Measurements from ENCODE around the gene NKX1-1. TPM values are rescaled to one million over a fixed set of nuclear protein-coding genes. Genes with fewer than 3 reads are reported as not detected.

NKX1-1 gene
- total and polyA plus RNA-seq, 4 donors = 0.35 to 0.70 TPM; not detected in 2

DNA sequence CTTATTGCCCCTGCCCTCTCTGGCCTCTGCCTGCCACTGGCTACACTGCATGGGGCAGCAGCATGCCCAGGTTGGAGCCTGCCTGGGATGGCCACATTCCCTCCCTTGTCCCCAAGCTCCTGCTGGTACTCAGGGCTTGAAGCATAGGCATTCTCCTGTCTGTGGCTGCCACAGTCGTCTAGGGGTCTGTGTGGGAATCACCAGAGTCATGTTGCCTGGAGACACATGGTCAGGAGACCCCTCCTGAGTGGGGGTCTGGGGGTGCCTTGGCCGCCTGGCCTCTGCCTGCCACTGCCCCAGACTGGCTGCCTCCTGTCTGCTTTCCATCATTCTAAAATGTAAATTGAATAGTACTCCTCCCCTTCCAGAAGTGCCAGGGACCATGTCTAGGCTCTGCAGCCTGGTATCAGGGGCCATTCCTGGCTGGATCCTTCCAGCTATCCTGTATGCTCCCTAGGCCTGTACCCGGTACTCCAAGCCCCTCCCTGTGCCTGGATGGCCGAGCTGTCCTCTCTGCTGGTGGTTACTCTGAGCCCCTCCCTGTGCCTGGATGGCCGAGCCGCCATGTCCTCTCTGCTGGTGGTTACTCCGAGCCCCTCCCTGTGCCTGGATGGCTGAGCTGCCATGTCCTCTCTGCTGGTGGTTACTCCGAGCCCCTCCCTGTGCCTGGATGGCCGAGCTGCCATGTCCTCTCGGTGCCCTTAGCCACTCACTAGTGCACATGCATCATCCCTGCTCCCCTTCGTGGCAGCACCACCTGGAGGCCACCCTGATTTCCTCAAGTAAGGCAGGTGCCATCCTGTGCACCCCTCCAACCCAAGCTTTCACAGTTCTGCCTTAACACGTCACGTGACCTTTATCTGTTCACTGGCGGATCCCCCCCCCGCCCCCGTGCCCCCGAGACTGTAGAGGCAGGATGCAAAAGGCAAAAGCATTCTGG lies 5.5 kb upstream of the NKX1-1 start:
- DNase-seq (ENCODE audit: low read depth in 4 of 6, low spot score in 6 of 6) = no peak
- Histone ChIP-seq H3K27ac (ENCODE audit: low read depth, low read length) (no peak overlapping the region), H3K4me1 (ENCODE audit: control insufficient read depth, insufficient read depth, low read length) (peaks cover 15% of the 10 kb centered on the region), H3K36me3 (ENCODE audit: control insufficient read depth, insufficient read depth, low read length) (no peaks in the 10 kb centered on the region), H3K9me3 (ENCODE audit: control insufficient read depth, insufficient read depth, low read length) (no peaks in the 10 kb centered on the region), H3K27me3 (ENCODE audit: control insufficient read depth, insufficient read depth, low read length) (peaks cover 89% of the 10 kb centered on the region), H3K4me3 (ENCODE audit: low read depth, low read length) (no peak overlapping the region)
- WGBS (ENCODE audit: insufficient coverage) = 33% methylated on average over 10 of the region's 17 CpGs

DNA sequence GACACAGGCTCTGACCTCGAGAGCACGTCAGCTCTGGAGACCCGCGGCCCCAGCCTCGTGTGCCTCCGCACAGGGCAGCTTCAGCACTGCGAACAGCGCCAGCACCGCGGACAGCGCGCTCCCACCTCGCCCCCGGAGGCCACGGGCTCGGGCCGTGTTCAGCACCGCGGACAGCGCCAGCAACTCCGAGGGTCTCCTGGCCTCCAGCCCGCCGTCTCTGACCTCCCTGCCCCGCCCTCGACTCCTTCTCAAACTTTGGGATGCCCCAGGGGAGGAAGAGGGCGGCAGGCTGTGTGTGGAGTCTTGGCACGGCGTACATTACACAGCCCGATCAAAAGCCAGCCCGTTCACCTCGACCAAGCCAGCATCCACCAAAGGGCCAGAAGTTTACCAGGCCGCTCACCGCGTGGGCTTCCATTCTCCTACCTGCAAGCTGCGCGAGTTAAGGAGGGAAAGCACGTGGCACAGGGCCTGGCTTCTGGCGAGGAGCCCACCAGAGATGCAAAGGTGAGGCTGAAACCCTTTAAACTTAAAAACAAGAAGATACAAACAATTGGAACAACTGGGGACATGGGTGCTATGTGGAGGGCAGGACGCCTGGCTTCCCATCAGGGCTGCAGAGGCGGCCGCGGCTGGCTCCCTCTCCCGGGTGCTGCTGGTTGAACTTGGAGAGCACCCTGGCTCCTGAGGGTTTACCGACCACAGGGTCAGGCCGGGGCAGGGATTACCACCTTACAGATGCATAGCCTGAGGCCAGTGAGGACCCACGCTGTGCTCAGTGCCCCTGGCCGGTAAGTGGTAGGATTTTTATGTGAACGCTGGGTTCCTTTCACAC lies 4.5 kb upstream of the NKX1-1 start:
- H3K36me3 ChIP-seq (ENCODE audit: control insufficient read depth, insufficient read depth, low read length) = no peaks in the 10 kb centered on the region
- whole genome bisulfite sequencing (ENCODE audit: insufficient coverage) = 19% methylated on average over 45 of the region's 48 CpGs
- peaks cover 85% of the 10 kb centered on the region for H3K27me3 ChIP-seq (ENCODE audit: control insufficient read depth, insufficient read depth, low read length)
- DNase-seq (ENCODE audit: low read depth in 4 of 6, low spot score in 6 of 6) = peak in 3 of 6 donors; percentile 33 to 81 (median 39)
- peaks cover 15% of the 10 kb centered on the region for H3K4me1 ChIP-seq (ENCODE audit: control insufficient read depth, insufficient read depth, low read length)
- no peak overlapping the region for H3K4me3 ChIP-seq (ENCODE audit: low read depth, low read length)
- no peak overlapping the region for H3K27ac ChIP-seq (ENCODE audit: low read depth, low read length)
- no peaks in the 10 kb centered on the region for H3K9me3 ChIP-seq (ENCODE audit: control insufficient read depth, insufficient read depth, low read length)

GRCh38 chr4:1409491-1410425 lies 3.5 kb upstream of the NKX1-1 start:
- Histone ChIP-seq H3K27ac (ENCODE audit: low read depth, low read length) (no peak overlapping the region), H3K36me3 (ENCODE audit: control insufficient read depth, insufficient read depth, low read length) (no peaks in the 10 kb centered on the region), H3K27me3 (ENCODE audit: control insufficient read depth, insufficient read depth, low read length) (peaks cover 87% of the 10 kb centered on the region), H3K4me3 (ENCODE audit: low read depth, low read length) (no peak overlapping the region), H3K9me3 (ENCODE audit: control insufficient read depth, insufficient read depth, low read length) (no peaks in the 10 kb centered on the region), H3K4me1 (ENCODE audit: control insufficient read depth, insufficient read depth, low read length) (peaks cover 16% of the 10 kb centered on the region)
- 36% methylated on average over 23 of the region's 27 CpGs for WGBS (ENCODE audit: insufficient coverage)
- DNase-seq (ENCODE audit: low read depth in 4 of 6, low spot score in 6 of 6) = no peak

DNA sequence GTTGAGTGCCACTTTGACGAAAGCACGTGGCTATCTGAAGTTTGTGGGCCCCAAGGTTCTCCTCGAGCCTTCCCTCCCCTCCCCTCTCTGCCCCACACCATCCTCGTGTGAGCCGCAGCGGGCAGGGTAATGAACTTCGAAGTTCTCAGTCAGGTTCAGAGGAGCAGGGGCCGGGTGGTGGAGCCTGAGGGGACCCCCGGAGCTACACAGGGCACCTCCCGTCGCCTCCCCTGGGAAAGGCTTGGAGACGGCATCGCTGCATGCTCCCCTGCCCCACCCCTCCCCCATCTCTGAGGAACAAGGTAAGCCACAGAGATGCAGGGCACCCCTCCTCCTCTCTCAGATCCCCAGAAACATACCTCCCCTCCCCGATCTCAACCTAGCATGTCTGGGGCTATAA lies 2.8 kb upstream of the NKX1-1 start:
- no peaks in the 10 kb centered on the region for H3K36me3 ChIP-seq (ENCODE audit: control insufficient read depth, insufficient read depth, low read length)
- DNase-seq (ENCODE audit: low read depth in 4 of 6, low spot score in 6 of 6) = no peak
- peaks cover 19% of the 10 kb centered on the region for H3K4me1 ChIP-seq (ENCODE audit: control insufficient read depth, insufficient read depth, low read length)
- H3K27me3 ChIP-seq (ENCODE audit: control insufficient read depth, insufficient read depth, low read length) = peaks cover 94% of the 10 kb centered on the region
- no peak overlapping the region for H3K4me3 ChIP-seq (ENCODE audit: low read depth, low read length)
- H3K9me3 ChIP-seq (ENCODE audit: control insufficient read depth, insufficient read depth, low read length) = no peaks in the 10 kb centered on the region
- WGBS (ENCODE audit: insufficient coverage) = 20% methylated on average over 11 of the region's 14 CpGs
- no peak overlapping the region for H3K27ac ChIP-seq (ENCODE audit: low read depth, low read length)

GRCh38 chr4:1408418-1408817 lies 2.2 kb upstream of the NKX1-1 start:
- peak in 2 of 6 donors; percentile 13 to 37 for DNase-seq (ENCODE audit: low read depth in 4 of 6, low spot score in 6 of 6)
- 3% methylated on average over 19 of the region's 22 CpGs for WGBS (ENCODE audit: insufficient coverage)
- no peaks in the 10 kb centered on the region for H3K36me3 ChIP-seq (ENCODE audit: control insufficient read depth, insufficient read depth, low read length)
- H3K27ac ChIP-seq (ENCODE audit: low read depth, low read length) = no peak overlapping the region
- peaks cover 94% of the 10 kb centered on the region for H3K27me3 ChIP-seq (ENCODE audit: control insufficient read depth, insufficient read depth, low read length)
- no peak overlapping the region for H3K4me3 ChIP-seq (ENCODE audit: low read depth, low read length)
- H3K4me1 ChIP-seq (ENCODE audit: control insufficient read depth, insufficient read depth, low read length) = peaks cover 13% of the 10 kb centered on the region
- H3K9me3 ChIP-seq (ENCODE audit: control insufficient read depth, insufficient read depth, low read length) = no peaks in the 10 kb centered on the region

GRCh38 chr4:1407657-1408333 lies 1.6 kb upstream of the NKX1-1 start:
- WGBS (ENCODE audit: insufficient coverage) = 1% methylated on average over 41 of the region's 53 CpGs
- DNase-seq (ENCODE audit: low read depth in 4 of 6, low spot score in 6 of 6) = peak in 1 of 6 donors; percentile 17

GRCh38 chr4:1406981-1407656 lies 877 bp upstream of the NKX1-1 start:
- peaks cover 13% of the 10 kb centered on the region for H3K4me1 ChIP-seq (ENCODE audit: control insufficient read depth, insufficient read depth, low read length)
- no peaks in the 10 kb centered on the region for H3K36me3 ChIP-seq (ENCODE audit: control insufficient read depth, insufficient read depth, low read length)
- no peak overlapping the region for H3K4me3 ChIP-seq (ENCODE audit: low read depth, low read length)
- H3K27ac ChIP-seq (ENCODE audit: low read depth, low read length) = no peak overlapping the region
- peaks cover 87% of the 10 kb centered on the region for H3K27me3 ChIP-seq (ENCODE audit: control insufficient read depth, insufficient read depth, low read length)
- 6% methylated on average over 36 of the region's 50 CpGs for WGBS (ENCODE audit: insufficient coverage)
- no peaks in the 10 kb centered on the region for H3K9me3 ChIP-seq (ENCODE audit: control insufficient read depth, insufficient read depth, low read length)
- peak in 1 of 6 donors; percentile 15 for DNase-seq (ENCODE audit: low read depth in 4 of 6, low spot score in 6 of 6)

More at GRCh38 chr4:1407657-1408333, 1.6 kb upstream of the NKX1-1 start:
- Histone ChIP-seq H3K4me3 (ENCODE audit: low read depth, low read length) (no peak overlapping the region), H3K36me3 (ENCODE audit: control insufficient read depth, insufficient read depth, low read length) (no peaks in the 10 kb centered on the region), H3K27ac (ENCODE audit: low read depth, low read length) (no peak overlapping the region), H3K27me3 (ENCODE audit: control insufficient read depth, insufficient read depth, low read length) (peaks cover 87% of the 10 kb centered on the region), H3K4me1 (ENCODE audit: control insufficient read depth, insufficient read depth, low read length) (peaks cover 8% of the 10 kb centered on the region), H3K9me3 (ENCODE audit: control insufficient read depth, insufficient read depth, low read length) (no peaks in the 10 kb centered on the region)

DNA sequence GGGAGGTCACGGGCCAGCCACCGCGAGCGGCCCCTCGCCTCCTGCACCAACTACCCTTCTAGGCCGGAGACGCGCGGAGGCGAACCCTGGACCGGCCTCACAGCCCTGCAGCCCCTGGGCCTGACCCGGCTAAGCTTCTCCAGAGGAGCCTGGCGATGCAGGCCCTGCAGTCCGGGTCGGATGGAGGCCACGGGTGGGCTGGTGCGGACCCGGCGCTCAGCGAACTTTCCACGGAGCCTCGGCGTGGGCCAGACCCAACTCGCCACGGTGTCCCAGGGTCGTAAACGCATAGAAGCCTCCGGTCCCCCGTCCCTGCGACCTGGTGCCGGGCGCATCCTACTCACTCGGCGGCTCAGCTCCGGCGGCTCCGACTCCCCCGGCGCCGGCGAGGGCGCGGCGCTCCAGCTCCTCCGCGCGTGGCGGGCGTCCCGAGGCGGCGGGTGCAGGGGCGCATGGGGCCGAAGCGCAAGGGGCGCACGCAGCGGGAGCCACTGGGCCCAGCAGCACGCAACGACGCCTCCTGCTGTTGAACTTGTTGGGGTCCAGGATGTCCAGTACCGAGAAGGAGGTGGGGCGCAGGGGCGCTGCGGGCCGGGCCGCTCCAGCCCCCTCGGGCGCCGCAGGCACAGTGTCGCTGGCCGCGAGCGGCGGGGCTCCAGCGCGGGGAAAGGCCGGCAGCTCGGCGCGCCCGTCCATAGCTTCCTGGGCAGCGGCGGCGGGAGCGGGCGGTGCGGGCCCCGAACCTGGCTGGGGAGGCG lies 427 bp downstream of the NKX1-1 start:
- Histone ChIP-seq H3K9me3 (ENCODE audit: control insufficient read depth, insufficient read depth, low read length) (no peaks in the 10 kb centered on the region), H3K4me1 (ENCODE audit: control insufficient read depth, insufficient read depth, low read length) (peaks cover 15% of the 10 kb centered on the region), H3K27me3 (ENCODE audit: control insufficient read depth, insufficient read depth, low read length) (peaks cover 87% of the 10 kb centered on the region), H3K27ac (ENCODE audit: low read depth, low read length) (no peak overlapping the region), H3K4me3 (ENCODE audit: low read depth, low read length) (no peak overlapping the region), H3K36me3 (ENCODE audit: control insufficient read depth, insufficient read depth, low read length) (no peaks in the 10 kb centered on the region)
- DNase-seq (ENCODE audit: low read depth in 4 of 6, low spot score in 6 of 6) = no peak
- 3% methylated on average over 90 of the region's 90 CpGs for WGBS (ENCODE audit: insufficient coverage)
